Fibroblast of mammary gland (primary cell): ENCODE measurements around the gene CAPN8.

Experiments used
- DNase-seq: peaks from one replicate; pipeline ENCODE4 v3.0.0-alpha.2; 2010; ENCODE audit warnings: low read depth
- H3K4me3 ChIP-seq: 2 replicates; pipeline ENCODE4 v1.5.1; 2011; ENCODE audit warnings: low read depth, mild to moderate bottlenecking, low read length, moderate library complexity; ENCODE audit not compliant: control insufficient read depth
- TF ChIP-seq, protein P1 (sequence below): conservative IDR thresholded peaks from 2 replicates; pipeline ENCODE4 v1.5.1; 2011; ENCODE audit warnings: low read depth, low read length, inconsistent platforms; ENCODE audit not compliant: control insufficient read depth, insufficient read depth

The CAPN8 gene

DNA sequence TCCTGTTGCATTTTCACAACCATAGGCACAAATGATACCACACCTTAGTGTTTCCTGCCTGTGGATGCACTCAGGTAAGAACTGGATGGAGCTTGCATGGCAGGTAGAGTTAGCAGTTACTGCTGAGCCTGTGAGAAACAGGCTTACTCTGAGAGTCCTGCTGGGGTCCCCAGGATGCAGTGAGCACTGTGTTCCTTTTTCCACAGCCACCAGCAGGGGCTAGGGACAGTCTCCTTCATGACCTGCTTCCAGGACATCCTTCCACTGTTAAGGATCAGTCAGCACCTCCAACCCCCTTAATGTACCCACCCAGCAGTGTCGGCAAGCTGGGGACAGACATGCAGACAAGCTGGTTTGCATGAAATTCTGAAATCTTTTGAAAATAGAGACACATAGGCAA is 16.3 kb downstream of the CAPN8 start:
- TF ChIP-seq, protein P1, sequence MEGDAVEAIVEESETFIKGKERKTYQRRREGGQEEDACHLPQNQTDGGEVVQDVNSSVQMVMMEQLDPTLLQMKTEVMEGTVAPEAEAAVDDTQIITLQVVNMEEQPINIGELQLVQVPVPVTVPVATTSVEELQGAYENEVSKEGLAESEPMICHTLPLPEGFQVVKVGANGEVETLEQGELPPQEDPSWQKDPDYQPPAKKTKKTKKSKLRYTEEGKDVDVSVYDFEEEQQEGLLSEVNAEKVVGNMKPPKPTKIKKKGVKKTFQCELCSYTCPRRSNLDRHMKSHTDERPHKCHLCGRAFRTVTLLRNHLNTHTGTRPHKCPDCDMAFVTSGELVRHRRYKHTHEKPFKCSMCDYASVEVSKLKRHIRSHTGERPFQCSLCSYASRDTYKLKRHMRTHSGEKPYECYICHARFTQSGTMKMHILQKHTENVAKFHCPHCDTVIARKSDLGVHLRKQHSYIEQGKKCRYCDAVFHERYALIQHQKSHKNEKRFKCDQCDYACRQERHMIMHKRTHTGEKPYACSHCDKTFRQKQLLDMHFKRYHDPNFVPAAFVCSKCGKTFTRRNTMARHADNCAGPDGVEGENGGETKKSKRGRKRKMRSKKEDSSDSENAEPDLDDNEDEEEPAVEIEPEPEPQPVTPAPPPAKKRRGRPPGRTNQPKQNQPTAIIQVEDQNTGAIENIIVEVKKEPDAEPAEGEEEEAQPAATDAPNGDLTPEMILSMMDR = no peak
- no peak overlapping the region for H3K4me3 ChIP-seq
- no peak for DNase-seq

DNA sequence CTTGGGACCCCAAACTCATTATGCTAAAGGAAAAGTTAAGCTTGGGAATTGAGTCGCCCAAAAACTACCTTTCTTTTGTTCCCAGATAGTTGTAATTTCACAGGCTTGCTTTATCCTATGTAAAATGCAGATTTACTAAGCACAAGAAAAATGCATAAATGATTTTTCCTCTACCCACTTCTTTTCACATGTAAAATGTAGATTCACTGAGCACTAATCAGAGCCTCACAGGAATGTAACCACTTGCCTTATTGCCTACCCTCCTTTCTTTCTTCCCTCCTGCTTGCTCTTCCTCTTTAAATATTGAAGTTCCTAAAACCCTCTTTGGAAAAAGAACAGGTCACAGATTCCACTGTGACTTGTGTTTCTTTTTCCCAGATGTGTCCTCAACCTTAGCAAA is 18.3 kb downstream of the CAPN8 start:
- TF ChIP-seq, protein P1 = no peak
- H3K4me3 ChIP-seq = no peak overlapping the region
- DNase-seq = no peak

DNA sequence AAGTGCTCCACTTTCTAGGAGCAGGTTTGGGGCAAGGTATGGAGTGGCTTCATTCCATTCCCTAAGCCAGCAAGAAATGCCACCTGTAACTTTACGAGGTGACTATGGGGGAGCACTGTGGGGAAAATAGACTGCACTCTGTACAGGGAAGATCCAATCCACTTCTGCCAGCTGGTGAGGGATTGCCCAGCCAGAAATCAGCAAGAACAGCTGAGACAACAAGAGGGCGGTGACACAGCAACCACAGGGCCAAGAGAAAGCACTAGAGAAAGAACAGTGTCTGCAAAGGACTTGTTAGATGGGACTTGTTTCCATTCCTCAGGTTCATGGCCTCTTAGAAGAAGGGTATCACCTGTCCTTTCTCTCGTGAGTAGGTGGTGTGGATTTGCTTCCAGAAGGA is 19.6 kb downstream of the CAPN8 start:
- TF ChIP-seq, protein P1 = no peak
- no peak for DNase-seq
- H3K4me3 ChIP-seq = no peak overlapping the region

DNA sequence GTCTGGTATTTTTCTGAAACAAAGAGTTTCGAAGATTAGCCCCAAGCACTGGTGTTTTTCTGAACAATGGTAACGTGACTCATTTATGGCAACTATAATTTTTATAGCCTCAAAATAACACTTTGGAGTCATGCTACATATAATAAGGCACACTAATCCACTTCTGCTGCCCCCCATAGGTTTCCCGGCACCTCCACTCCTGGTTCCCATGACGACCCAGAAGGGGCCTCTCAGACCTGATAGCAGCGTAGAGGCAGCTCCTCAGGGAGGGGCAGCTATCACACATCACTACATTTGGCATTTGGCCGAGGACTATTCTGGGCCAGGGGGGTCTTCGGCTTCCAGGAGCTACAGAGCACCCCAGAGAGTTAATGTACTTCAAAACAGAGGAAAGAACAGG is 23.3 kb downstream of the CAPN8 start:
- no peak for DNase-seq
- TF ChIP-seq, protein P1 = no peak
- H3K4me3 ChIP-seq = no peak overlapping the region

DNA sequence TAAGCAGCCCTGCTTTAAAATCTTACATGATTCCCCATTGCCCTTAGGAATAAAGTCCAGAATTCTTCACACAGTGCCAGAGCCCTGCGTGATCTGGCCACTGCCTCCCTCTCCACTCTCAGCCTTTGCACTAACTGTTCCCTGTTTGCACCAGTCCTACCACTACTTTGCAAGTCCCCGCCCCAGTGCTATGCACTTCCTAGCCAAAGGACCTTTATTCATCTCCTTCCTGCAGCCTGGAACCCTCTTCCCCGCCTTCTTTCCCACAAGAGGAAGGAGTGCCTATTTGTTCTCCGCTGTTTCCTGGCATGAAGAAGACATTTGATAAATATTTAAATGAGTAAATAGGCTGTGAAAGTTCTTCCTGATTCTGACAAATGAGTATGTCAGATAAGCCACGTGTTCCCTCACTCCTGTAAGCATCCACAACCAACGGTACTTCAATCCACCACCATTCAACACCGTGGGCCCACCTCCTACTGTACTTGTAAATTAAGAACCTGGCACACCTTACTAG is 23.9 kb downstream of the CAPN8 start:
- TF ChIP-seq, protein P1 = no peak
- H3K4me3 ChIP-seq = no peak overlapping the region
- no peak for DNase-seq

DNA sequence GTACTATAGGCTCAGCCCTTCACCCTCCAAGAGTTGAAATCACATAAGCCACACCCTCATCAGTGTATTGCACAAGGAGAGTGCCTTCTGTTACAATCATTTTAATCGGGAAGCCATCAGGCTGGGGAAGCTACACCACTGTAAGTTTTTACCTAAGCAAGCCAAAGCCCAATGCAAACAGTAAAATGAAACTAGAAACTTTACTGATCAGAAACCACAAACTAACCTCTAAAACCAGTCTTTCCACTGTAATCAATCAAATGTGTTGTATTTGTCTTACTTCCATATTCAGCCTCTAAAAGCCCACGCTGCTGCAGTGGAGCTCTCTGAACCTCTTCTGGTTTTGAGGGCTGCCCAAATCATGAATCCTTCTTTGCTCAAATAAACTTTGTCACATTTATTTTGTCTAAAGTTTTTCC is 26.2 kb downstream of the CAPN8 start:
- TF ChIP-seq, protein P1 = no peak
- DNase-seq = peak; percentile 6
- H3K4me3 ChIP-seq = no peak overlapping the region

DNA sequence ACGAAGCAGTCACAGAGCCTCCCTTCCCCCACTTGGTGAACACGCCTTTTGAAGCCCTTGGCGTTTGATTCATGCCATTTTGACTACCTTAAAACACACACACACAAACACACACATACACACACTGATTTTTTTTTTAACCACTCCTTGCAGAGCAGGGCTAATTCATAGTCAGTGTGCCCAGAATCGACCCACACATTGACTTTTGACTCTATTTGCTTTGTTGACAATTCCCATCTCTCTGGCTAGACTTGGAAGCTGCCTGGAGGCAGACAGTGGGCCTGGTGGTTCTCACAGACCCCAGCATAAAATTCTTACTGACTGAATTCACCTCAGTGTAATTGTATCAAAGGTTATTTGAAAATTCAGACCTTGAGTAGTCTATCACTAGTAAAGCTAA is 30.3 kb downstream of the CAPN8 start:
- TF ChIP-seq, protein P1 = no peak
- H3K4me3 ChIP-seq = no peak overlapping the region
- no peak for DNase-seq
